Measurements from ENCODE around the gene TCF23. TPM values are rescaled to one million over a fixed set of nuclear protein-coding genes. Genes with fewer than 3 reads are reported as not detected.

TCF23 gene
- polyA plus RNA-seq, 1 experiment, result not detected

GRCh38 chr2:27178469-27178868 lies 29.7 kb downstream of the TCF23 start:
- ChIA-PET POLR2A (no interaction called here), CTCF (interaction anchor here (2.5 kb wide), 1 partner anchor 8 kb away, joined by 23 read pairs; no protein-coding TSS in a partner anchor)
- H3K9me3 ChIP-seq (ENCODE audit: control insufficient read depth, insufficient read depth, low read length), result no peaks in the 10 kb centered on the region
- no peak overlapping the region for H3K27ac ChIP-seq (ENCODE audit: low read depth, low read length)
- TF ChIP-seq CTCF (IDR thresholded peaks at IDR 0.05; ENCODE audit: low read depth, low read length), result no peak
- H3K4me3 ChIP-seq (ENCODE audit: low read depth, low read length), result no peak overlapping the region
- H3K27me3 ChIP-seq (ENCODE audit: control insufficient read depth, insufficient read depth, low read length), result peaks cover 18% of the 10 kb centered on the region
- no peak for DNase-seq (ENCODE audit: low read depth, low spot score)

- no peak overlapping the region for H3K27ac ChIP-seq (ENCODE audit: low read depth, low read length)
- no peak for TF ChIP-seq CTCF (IDR thresholded peaks at IDR 0.05; ENCODE audit: low read depth, low read length)
- CTCF ChIA-PET, result interaction anchor here (1.0 to 2.5 kb wide), 2 partner anchors 9 to 12 kb away, joined by 3 to 23 read pairs; no protein-coding TSS in a partner anchor
- POLR2A ChIA-PET, result interaction anchor here (0.6 to 0.7 kb wide), 6 partner anchors 9 to 327 kb away, joined by 3 to 7 read pairs (median 4); no protein-coding TSS in a partner anchor
- no peaks in the 10 kb centered on the region for H3K9me3 ChIP-seq (ENCODE audit: control insufficient read depth, insufficient read depth, low read length)
- no peak for DNase-seq (ENCODE audit: low read depth, low spot score)
- no peak overlapping the region for H3K4me3 ChIP-seq (ENCODE audit: low read depth, low read length)
- H3K27me3 ChIP-seq (ENCODE audit: control insufficient read depth, insufficient read depth, low read length), result peaks cover 18% of the 10 kb centered on the region
These were observed 30.7 kb downstream of the TCF23 start for GRCh38 chr2:27179344-27180000.

- TF ChIP-seq CTCF (IDR thresholded peaks at IDR 0.05; ENCODE audit: low read depth, low read length), result no peak
- peaks cover 9% of the 10 kb centered on the region for H3K27me3 ChIP-seq (ENCODE audit: control insufficient read depth, insufficient read depth, low read length)
- H3K9me3 ChIP-seq (ENCODE audit: control insufficient read depth, insufficient read depth, low read length), result no peaks in the 10 kb centered on the region
- ChIA-PET CTCF (interaction anchor here (0.7 to 2.7 kb wide), 4 partner anchors 9 to 411 kb away, joined by 3 to 17 read pairs (median 9); no protein-coding TSS in a partner anchor), POLR2A (no interaction called here)
- H3K4me3 ChIP-seq (ENCODE audit: low read depth, low read length), result no peak overlapping the region
- peak overlapping the region; percentile 79 for H3K27ac ChIP-seq (ENCODE audit: low read depth, low read length)
- DNase-seq (ENCODE audit: low read depth, low spot score), result peak; percentile 59
These were observed 33.5 kb downstream of the TCF23 start for GRCh38 chr2:27182346-27182745.

GRCh38 chr2:27184115-27184514 lies 35.3 kb downstream of the TCF23 start:
- ChIA-PET CTCF (no interaction called here), POLR2A (no interaction called here)
- no peak overlapping the region for H3K4me3 ChIP-seq (ENCODE audit: low read depth, low read length)
- no peak overlapping the region for H3K27ac ChIP-seq (ENCODE audit: low read depth, low read length)
- no peak for DNase-seq (ENCODE audit: low read depth, low spot score)
- H3K27me3 ChIP-seq (ENCODE audit: control insufficient read depth, insufficient read depth, low read length), result peaks cover 2% of the 10 kb centered on the region
- H3K9me3 ChIP-seq (ENCODE audit: control insufficient read depth, insufficient read depth, low read length), result no peaks in the 10 kb centered on the region
- no peak for TF ChIP-seq CTCF (IDR thresholded peaks at IDR 0.05; ENCODE audit: low read depth, low read length)

GRCh38 chr2:27185331-27186026 lies 36.7 kb downstream of the TCF23 start:
- Histone ChIP-seq H3K9me3 (ENCODE audit: control insufficient read depth, insufficient read depth, low read length) (no peaks in the 10 kb centered on the region; the same call in 1 of the 2 replicates), H3K27ac (ENCODE audit: low read depth, low read length) (peak overlapping the region; percentile 75), H3K27me3 (ENCODE audit: control insufficient read depth, insufficient read depth, low read length) (peaks cover 2% of the 10 kb centered on the region), H3K4me3 (ENCODE audit: low read depth, low read length) (0 out of 2 replicates have a peak overlapping the region, but pooled peaks have one; percentile 7)
- POLR2A ChIA-PET, result interaction anchor here (0.6 kb wide), 1 partner anchor 647 kb away, joined by 3 read pairs; no protein-coding TSS in a partner anchor
- no peak for TF ChIP-seq CTCF (IDR thresholded peaks at IDR 0.05; ENCODE audit: low read depth, low read length)
- DNase-seq (ENCODE audit: low read depth, low spot score), result no peak
- CTCF ChIA-PET, result interaction anchor here (0.6 to 3.0 kb wide), 4 partner anchors 10 to 119 kb away, joined by 3 to 13 read pairs (median 7); no protein-coding TSS in a partner anchor
